A549 (cell line): Measurements from ENCODE around the gene MEG3. TPM values are rescaled to one million over a fixed set of nuclear protein-coding genes. Genes with fewer than 3 reads are reported as not detected.

Source experiments
- ATAC-seq, 2 experiments: fragments of 200-7000 bp in 1 of 2; fragments of >200 bp in 1 of 2; cut with Nextera tagmentation in 1 of 2; cut with Tn5 transposase in 1 of 2; 3 replicates each; pipeline versions ENCODE4 v1.8.0 to v1.9.1; 2018 to 2020; ENCODE audit warnings: mild to moderate bottlenecking in 1 of 2, moderate library complexity in 1 of 2
- CTCF ChIA-PET: fragments of 300-600 bp; sonication (Branson Sonifier 250); formaldehyde crosslinking; extraction: SDS; loops from one replicate; lab custom pipeline; 2021; ENCODE audit warnings: antibody characterized with exemption, inconsistent platforms; lab: Yijun Ruan, JAX
- POLR2A ChIA-PET: fragments of 350-600 bp; formaldehyde crosslinking; extraction: SDS; loops from one replicate; lab custom pipeline; 2021; ENCODE audit warnings: antibody characterized with exemption, inconsistent platforms; lab: Yijun Ruan, JAX
- DNase-seq, 2 experiments: peaks; one replicate each; pipeline versions ENCODE4 v3.0.0 to v3.0.0-alpha.2; 2011 to 2016; ENCODE audit warnings: low read depth in 1 of 2, low spot score in 1 of 2
- FAIRE-seq: peaks from 2 replicates; lab custom pipeline; 2011; peaks lifted over from hg19 to GRCh38; lab: Jason Lieb, UNC
- H3K27ac ChIP-seq, 2 experiments: fragments of >200 bp; sonication (Bioruptor Twin); formaldehyde crosslinking; 3 replicates each; pipeline ENCODE4 v1.5.1; 2016 to 2017
- H3K4me1 ChIP-seq: fragments of >200 bp; sonication (Bioruptor Twin); formaldehyde crosslinking; 3 replicates; pipeline ENCODE4 v1.6.1; 2016
- H3K4me2 ChIP-seq: fragments of >200 bp; sonication (Bioruptor Twin); formaldehyde crosslinking; 3 replicates; pipeline ENCODE4 v1.6.1; 2016
- H3K4me3 ChIP-seq: fragments of >200 bp; sonication (Bioruptor Twin); formaldehyde crosslinking; 3 replicates; pipeline ENCODE4 v1.5.1; 2016
- H3K9me3 ChIP-seq: fragments of >200 bp; sonication (Bioruptor Twin); formaldehyde crosslinking; 3 replicates; pipeline ENCODE4 v1.6.1; 2016
- CHD2 ChIP-seq: fragments of 150-350 bp; IDR thresholded peaks from 2 replicates; pipeline ENCODE4 v1.6.1; 2014; ENCODE audit warnings: low read length; ENCODE audit not compliant: partially characterized antibody
- ELK1 ChIP-seq: fragments of 150-350 bp; IDR thresholded peaks from 2 replicates; pipeline ENCODE4 v1.6.1; 2014; ENCODE audit warnings: low read depth, mild to moderate bottlenecking, low read length
- ESRRA ChIP-seq: fragments of 150-350 bp; IDR thresholded peaks from 2 replicates; pipeline ENCODE4 v1.6.1; 2014; ENCODE audit warnings: mild to moderate bottlenecking, low read length, borderline replicate concordance
- FOSL2 ChIP-seq, 2 experiments: fragments of 450-650 bp in 1 of 2; fragments of >200 bp in 1 of 2; sonication (Bioruptor Twin) in 1 of 2; formaldehyde crosslinking; IDR thresholded peaks; 2 replicates each; pipeline versions ENCODE4 v1.5.0 to v1.6.1; 2016 to 2020; ENCODE audit warnings: mild to moderate bottlenecking in 1 of 2, moderate library complexity in 1 of 2
- HOXB13 ChIP-seq: fragments of 250-450 bp; sonication (Bioruptor Pico); IDR thresholded peaks from 2 replicates; pipeline ENCODE4 v1.5.0; 2020; ENCODE audit warnings: low read depth, mild to moderate bottlenecking, moderate library complexity
- MYC ChIP-seq: IDR thresholded peaks from 2 replicates; pipeline ENCODE4 v1.6.1; 2012; ENCODE audit warnings: mild to moderate bottlenecking, inconsistent platforms, low read length, improper control_type of control experiment, borderline replicate concordance
- NFE2L2 ChIP-seq: fragments of 150-350 bp; conservative IDR thresholded peaks from 2 replicates; pipeline ENCODE4 v1.6.1; 2014; ENCODE audit warnings: low read length
- NR3C1 ChIP-seq: fragments of >200 bp; sonication (Bioruptor Twin); formaldehyde crosslinking; IDR thresholded peaks from 3 replicates; pipeline ENCODE4 v1.6.1; 2017
- REST ChIP-seq: fragments of 200-600 bp; sonication (generic); IDR thresholded peaks from 2 replicates; pipeline ENCODE4 v1.6.1; 2016; ENCODE audit warnings: antibody characterized with exemption, mild to moderate bottlenecking, moderate library complexity
- RFX5 ChIP-seq: fragments of 450-650 bp; IDR thresholded peaks from 2 replicates; pipeline ENCODE4 v1.7.1; 2014; ENCODE audit warnings: antibody characterized with exemption, mild to moderate bottlenecking, moderate library complexity
- RNF2 ChIP-seq: fragments of 200-600 bp; sonication (generic); IDR thresholded peaks from 2 replicates; pipeline ENCODE4 v1.6.1; 2016; ENCODE audit warnings: low read depth, mild to moderate bottlenecking, antibody characterized with exemption, moderate library complexity, borderline replicate concordance
- TP53 ChIP-seq: fragments of 250-450 bp; sonication (Bioruptor Pico); IDR thresholded peaks from 2 replicates; pipeline ENCODE4 v1.5.0; 2021; ENCODE audit warnings: mild to moderate bottlenecking, moderate library complexity
- ZC3H11A ChIP-seq: fragments of 450-650 bp; IDR thresholded peaks from 2 replicates; pipeline ENCODE4 v1.6.1; 2014; ENCODE audit warnings: antibody characterized with exemption, mild to moderate bottlenecking
- ZFP36 ChIP-seq: fragments of 450-650 bp; IDR thresholded peaks from 2 replicates; pipeline ENCODE4 v1.6.1; 2014; ENCODE audit warnings: borderline replicate concordance; ENCODE audit not compliant: partially characterized antibody
- WGBS: methylation state at CpG from one replicate; pipeline ENCODE4 v1.1.6; 2017; ENCODE audit errors: missing lambda C conversion rate; 5-methylcytosine and 5-hydroxymethylcytosine counted together
- polyA plus RNA-seq, 4 experiments: library from polyadenylated mRNA; depleted of rRNA in 3 of 4; stranded (reverse); fragments of >200 nt; fragmentation: RNase III in 1 of 4; extraction: RNeasy Plus Mini Kit Qiagen cat#74134 plus additional on column Dnase treatment in 1 of 4; gene quantifications; 2 replicates in 3 of 4; 3 replicates in 1 of 4; pipeline ENCODE4 v1.2.3, GENCODE V29; 2011 to 2017

The MEG3 gene
- polyA plus RNA-seq, 2 of the 4 experiments (the other 2 are of a cell fraction), result 27.0 to 56.7 TPM

GRCh38 chr14:100888789-100889315, 62.9 kb downstream of the MEG3 start:
- 77% methylated on average over 5 of the region's 5 CpGs for WGBS
- H3K4me1 ChIP-seq, result no peaks in the 10 kb centered on the region
- DNase-seq (no peak), FAIRE-seq (no peak), ATAC-seq (no peak)
- TF ChIP-seq NFE2L2, result no peak
- no peaks in the 10 kb centered on the region for H3K9me3 ChIP-seq
- no peak overlapping the region for H3K4me3 ChIP-seq
- H3K4me2 ChIP-seq, result no peak overlapping the region
- CTCF ChIA-PET, result interaction anchor here (4.0 kb wide), 1 partner anchor 13 kb away, joined by 22 read pairs; the partner anchor contains the start of gene RTL1
- POLR2A ChIA-PET, result no interaction called here
- no peak overlapping the region for H3K27ac ChIP-seq

- Histone ChIP-seq H3K4me1 (no peaks in the 10 kb centered on the region), H3K4me2 (no peak overlapping the region), H3K4me3 (no peak overlapping the region), H3K27ac (no peak overlapping the region), H3K9me3 (no peaks in the 10 kb centered on the region)
- ChIA-PET CTCF (interaction anchor here (0.8 to 4.0 kb wide), 4 partner anchors 12 to 944 kb away, joined by 3 to 22 read pairs (median 4); partner anchors contain the start of gene RTL1), POLR2A (no interaction called here)
- WGBS, result 85% methylated on average over 6 of the region's 6 CpGs
- ATAC-seq, result no peak
- no peak for DNase-seq
- FAIRE-seq, result no peak
- TF ChIP-seq RNF2 (no peak), HOXB13 (CRISPR knock-in tag) (no peak), ZC3H11A (no peak), ZFP36 (no peak), NR3C1 (no peak), MYC (no peak), FOSL2 (IDR thresholded peaks at IDR 0.05) (no peak), FOSL2 (CRISPR knock-in tag; IDR thresholded peaks at IDR 0.05) (no peak), ESRRA (no peak), CHD2 (no peak), TP53 (CRISPR knock-in tag) (no peak)
These were observed 63.7 kb downstream of the MEG3 start for GRCh38 chr14:100889641-100890040.

- Histone ChIP-seq H3K4me3 (no peak overlapping the region), H3K27ac (no peak overlapping the region), H3K4me1 (no peaks in the 10 kb centered on the region), H3K9me3 (no peaks in the 10 kb centered on the region), H3K4me2 (no peak overlapping the region)
- 77% methylated on average over 5 of the region's 8 CpGs for WGBS
- CTCF ChIA-PET, result interaction anchor here (0.8 to 4.0 kb wide), 4 partner anchors 12 to 944 kb away, joined by 3 to 22 read pairs (median 4); partner anchors contain the start of gene RTL1
- TF ChIP-seq REST, result no peak
- no peak for TF ChIP-seq ELK1
- TF ChIP-seq RFX5, result no peak
- FAIRE-seq (no peak), DNase-seq (no peak), ATAC-seq (no peak)
- POLR2A ChIA-PET, result no interaction called here
These were observed 64.3 kb downstream of the MEG3 start for GRCh38 chr14:100890061-100890850.
